Stimulated activated CD4-positive, alpha-beta T cell treated with anti-CD3 and anti-CD28 coated beads, Interleukin-1b, Interleukin-23, amount 100 ng/mL, for 4 hours (primary cell): Measurements from ENCODE around the gene NOTCH2.

Experiments used
- DNase-seq, 2 donors: peaks; one replicate each; pipeline ENCODE4 v3.0.0-alpha.2; 2020; ENCODE audit warnings: low read depth in 2 of 2

Gene NOTCH2

GRCh38 chr1:119946724-119947123, 122.7 kb downstream of the NOTCH2 start:
- DNase-seq: no peak

- DNase-seq: no peak
These were observed 126.2 kb downstream of the NOTCH2 start for GRCh38 chr1:119943216-119943615.

DNA sequence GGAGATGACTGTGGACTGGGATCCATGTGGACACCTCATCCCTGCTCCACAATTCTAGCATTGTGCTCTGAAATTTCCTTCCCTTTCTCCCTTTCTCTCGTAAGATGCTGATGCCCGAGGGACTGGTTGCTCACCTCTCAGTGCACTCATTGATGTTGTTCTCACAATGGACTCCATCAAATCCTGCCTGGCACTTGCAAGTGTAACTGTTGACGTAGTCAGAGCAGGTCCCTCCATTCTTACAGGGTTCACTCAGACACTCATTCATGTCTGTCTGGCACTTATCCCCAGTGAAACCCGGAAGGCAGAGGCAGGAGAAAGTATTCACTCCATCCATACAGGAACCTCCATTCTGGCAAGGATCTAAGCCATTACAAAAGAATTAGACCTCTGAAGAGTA, 128.1 kb downstream of the NOTCH2 start:
- DNase-seq: no peak

DNA sequence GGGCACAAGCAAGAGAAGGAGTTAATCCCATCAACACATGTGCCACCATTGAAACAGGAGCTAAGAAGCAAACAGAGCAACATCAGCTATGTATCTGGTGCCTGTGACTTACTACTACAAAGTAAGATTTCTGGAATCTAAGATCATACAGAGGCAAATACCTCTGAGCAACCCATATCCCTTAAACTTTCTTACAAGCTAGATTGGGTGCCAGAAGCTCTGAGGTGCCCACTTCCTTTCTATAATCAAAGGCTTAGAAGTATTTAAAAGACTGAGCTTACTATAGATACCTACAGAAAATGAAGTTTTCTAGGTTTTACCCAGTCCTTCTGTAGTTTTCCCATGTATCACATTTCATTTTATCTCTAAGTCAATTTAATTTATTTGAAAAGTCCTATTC, 128.8 kb downstream of the NOTCH2 start:
- DNase-seq: no peak

GRCh38 chr1:119937198-119937597, 132.3 kb downstream of the NOTCH2 start:
- DNase-seq: no peak

GRCh38 chr1:119935915-119936314, 133.5 kb downstream of the NOTCH2 start:
- DNase-seq: no peak

- DNase-seq: no peak
These were observed 134.1 kb downstream of the NOTCH2 start for GRCh38 chr1:119935373-119935772.

DNA sequence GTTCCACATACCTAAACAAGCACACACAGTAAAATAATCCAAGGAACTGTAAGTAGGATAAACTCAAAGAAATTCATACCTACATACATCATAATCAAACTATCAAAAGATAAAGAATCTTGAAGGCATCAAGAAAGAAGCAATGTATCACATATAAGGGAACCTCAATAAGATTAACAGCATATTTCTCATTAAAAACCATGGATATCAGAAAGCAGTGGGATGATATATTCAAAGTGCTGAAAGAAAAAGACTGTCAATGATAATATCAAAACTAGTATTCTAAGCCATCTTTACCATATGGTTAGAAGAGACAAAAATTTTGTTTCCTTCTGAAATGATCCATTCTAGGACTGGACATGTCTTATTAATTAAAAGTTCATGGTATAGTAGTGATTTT, 136.1 kb downstream of the NOTCH2 start:
- no peak for DNase-seq

DNA sequence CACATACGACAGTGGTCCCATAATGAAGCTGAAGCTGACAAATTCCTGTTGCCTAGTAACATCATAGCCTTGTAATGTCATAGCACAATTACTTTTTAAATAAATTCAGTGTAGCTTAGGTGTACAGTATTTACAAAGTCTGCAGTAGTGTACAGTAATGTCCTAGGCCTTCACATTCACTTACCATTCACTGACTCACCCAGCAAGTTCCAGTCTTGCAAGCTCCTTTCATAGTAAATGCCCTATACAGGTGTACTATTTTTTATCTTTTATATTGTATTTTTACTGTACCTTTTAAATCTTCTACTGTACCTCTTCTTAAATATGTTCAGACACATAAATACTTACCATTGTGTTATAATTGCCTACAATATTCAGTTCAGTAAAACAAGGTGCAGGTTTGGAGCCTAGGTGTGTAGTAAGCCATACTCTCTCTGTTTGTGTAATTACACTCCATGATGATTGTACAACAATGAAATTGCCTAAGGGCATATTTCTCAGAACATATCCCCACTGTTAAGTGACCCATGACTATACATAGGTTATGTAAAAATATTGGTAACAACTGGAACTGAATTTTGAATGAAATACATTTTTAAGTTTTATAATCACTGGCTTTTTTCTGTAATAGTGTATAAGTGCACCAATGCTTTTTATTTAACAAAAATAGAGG, 139.7 kb downstream of the NOTCH2 start:
- DNase-seq: no peak

- no peak for DNase-seq
These were observed 142.9 kb downstream of the NOTCH2 start for GRCh38 chr1:119926553-119926952.

DNA sequence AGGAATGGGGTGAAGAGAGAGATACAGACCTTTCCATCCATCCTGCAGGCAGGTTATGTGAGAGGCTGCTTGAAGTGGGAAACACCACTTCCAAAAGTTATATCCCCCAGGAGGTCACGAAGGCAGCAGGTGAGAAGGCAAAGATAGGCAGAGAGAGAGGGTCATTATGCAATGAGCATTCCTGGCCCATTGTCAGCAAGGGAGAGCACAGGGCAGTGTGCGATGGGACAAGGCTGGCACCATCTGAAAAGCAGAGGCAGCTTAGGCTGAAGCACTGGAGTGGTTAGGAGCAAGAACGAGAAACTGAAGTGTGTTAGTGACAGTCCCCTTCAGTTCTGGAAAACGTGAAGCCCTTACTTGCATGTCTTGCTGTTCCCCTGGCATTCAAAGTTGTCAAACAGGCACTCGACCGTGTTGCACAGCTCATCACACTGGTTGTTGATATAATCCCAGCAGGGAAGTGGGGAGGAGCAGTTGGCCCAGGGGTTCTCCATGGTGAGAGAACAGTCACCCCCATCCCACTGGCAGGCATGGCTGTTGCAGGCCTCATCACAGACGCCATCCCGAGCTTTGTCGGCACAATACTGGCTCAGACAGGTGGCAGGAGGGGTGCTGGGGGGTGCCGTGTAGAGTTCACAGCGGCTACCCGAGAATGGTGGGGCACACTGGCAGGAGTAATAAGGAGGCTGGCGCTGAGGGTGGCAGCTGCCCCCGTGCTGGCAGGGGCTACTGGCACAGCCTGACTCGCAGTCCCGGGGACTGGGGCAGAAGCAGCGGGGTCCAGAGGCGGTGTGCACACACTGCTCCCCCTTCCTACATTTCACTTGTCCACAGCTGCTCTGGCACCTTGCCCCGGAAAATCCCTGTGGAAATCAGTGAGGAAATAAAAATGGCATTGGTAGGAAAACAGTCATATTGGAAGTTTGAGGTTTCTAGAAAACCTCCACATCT, 144.2 kb downstream of the NOTCH2 start:
- DNase-seq: no peak

- DNase-seq: no peak
These were observed 149.1 kb downstream of the NOTCH2 start for GRCh38 chr1:119920104-119920968.

- DNase-seq: no peak
These were observed 150.2 kb downstream of the NOTCH2 start for GRCh38 chr1:119919241-119919640.

- no peak for DNase-seq
These were observed 151.2 kb downstream of the NOTCH2 start for GRCh38 chr1:119918301-119918700.

GRCh38 chr1:119917304-119918055, 152.0 kb downstream of the NOTCH2 start:
- DNase-seq: no peak

GRCh38 chr1:119915517-119915916, 153.9 kb downstream of the NOTCH2 start:
- no peak for DNase-seq

- no peak for DNase-seq
These were observed 155.4 kb downstream of the NOTCH2 start for GRCh38 chr1:119914071-119914470.

DNA sequence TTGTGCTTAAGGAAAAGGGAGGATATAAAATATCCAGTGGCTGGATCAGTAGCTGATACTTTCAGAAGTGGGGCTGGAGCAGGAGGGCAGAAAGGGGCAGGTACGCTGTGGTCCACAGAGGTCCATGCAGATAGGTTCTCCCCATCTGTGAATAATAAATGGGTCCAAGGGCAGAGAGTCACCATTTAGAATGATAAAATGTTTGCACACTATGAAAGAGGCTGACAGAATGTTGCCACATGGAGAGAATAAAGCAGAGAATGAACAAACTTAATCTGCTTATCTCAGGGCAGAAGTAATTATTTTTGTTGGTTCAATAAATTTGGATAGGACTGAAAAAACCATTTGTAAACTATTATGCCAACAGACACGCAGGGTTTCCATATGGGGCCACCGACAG, 156.5 kb downstream of the NOTCH2 start:
- DNase-seq: no peak

GRCh38 chr1:119911775-119912174, 157.7 kb downstream of the NOTCH2 start:
- no peak for DNase-seq

DNA sequence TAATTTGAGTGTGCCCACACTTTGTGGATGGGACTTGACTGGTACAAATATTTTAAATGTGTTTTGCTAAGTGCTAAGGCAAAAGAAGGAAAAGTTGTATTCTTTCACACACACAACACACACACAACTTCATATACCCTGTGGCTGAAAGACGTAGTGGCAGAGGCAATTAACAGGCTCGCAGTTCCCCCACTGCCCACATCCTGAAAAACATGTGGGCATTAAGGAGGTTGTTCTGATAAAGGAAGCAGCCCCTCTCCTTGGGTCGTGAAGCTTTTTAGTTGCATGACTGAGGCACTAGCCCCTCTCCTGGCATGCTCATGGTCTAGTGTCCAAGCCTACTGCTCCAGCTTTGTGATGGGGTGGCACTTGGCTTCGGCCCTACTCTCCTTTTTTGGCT, 158.8 kb downstream of the NOTCH2 start:
- no peak for DNase-seq

DNA sequence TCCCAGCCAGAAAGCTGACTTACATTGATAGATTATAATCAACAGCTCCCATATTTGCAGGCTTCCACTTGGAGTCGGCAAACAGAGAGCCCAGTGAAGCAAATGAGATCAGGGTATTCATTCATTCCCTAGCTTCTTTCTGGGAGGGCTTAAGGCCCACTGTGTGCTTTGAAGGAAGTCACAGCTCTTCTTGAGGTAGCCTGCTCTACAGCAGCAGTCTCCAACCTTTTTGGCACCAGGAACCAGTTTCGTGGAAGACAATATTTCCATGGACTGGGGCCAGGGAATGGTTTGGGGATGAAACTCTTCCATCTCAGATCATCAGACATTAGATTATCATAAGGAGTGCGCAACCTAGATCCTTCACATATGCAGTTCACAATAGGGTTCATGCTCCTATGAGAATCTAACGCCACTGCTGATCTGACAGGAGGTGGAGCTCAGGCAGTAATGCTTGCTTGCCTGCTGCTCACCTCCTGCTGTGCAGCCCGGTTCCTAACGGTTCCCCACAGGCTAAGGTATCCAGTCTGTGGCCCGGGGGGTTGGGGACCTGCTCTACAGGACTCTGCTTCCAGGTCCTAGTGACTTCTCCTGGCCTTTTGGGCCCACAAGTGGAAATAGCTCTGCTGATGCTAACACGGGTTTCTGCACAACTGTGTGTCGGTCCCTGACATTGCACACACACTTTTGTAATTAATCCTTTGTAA, 159.4 kb downstream of the NOTCH2 start:
- DNase-seq: no peak
